ENCODE data around the gene ALPK3. TPM values are rescaled to one million over a fixed set of nuclear protein-coding genes. Genes with fewer than 3 reads are reported as not detected.

Gene ALPK3
- total and polyA plus RNA-seq, 9 of the 15 experiments (the other 6 are each of a cell fraction or from before 2014, with no cell fraction given), result 0.04 to 1.0 (median 0.07) TPM; not detected in 2

DNA sequence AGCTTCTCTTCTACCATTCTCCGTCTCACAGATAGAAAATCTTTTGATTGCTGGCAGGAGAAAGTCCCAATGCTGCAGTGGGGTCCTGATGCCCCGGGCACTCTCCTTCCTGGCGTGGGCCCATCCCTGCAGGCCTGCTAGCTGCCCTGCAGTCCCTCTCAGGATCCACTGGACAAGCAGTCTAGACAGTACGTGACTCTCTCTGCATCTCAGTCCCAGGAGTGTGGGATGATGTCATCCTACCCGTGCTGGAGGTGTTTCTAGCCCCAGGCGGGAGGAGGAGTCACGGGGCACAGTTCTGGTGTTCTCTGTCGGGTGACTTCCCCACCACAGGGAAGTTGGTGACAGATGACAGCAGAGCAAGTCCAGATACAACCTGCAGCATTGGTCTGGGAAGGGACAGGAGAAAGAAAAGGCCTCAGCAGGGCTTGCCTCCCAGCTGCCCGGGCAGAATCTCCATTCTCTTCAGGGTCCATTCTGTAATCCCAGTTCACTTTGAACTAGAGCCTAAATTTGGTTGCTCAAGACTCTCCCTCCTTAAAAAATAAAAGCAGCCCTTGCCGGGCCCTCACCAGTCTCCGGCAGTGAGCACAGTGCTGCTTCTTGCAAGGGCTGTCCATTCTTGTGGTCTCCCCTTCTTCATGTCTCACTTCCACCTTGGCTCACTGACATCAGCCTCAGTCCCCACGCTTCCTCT lies 97.9 kb downstream of the ALPK3 start (continued):
- TF ChIP-seq, protein P1, sequence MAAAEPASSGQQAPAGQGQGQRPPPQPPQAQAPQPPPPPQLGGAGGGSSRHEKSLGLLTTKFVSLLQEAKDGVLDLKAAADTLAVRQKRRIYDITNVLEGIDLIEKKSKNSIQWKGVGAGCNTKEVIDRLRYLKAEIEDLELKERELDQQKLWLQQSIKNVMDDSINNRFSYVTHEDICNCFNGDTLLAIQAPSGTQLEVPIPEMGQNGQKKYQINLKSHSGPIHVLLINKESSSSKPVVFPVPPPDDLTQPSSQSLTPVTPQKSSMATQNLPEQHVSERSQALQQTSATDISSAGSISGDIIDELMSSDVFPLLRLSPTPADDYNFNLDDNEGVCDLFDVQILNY (CRISPR knock-in tag; IDR thresholded peaks at IDR 0.05), result no peak
- TF ChIP-seq POLR2G (IDR thresholded peaks at IDR 0.05; ENCODE audit: low read depth, low read length) (no peak), E2F1 (CRISPR knock-in tag; IDR thresholded peaks at IDR 0.05) (no peak), TCF7L2 (IDR thresholded peaks at IDR 0.05; ENCODE audit: low read depth, low read length) (no peak), POLR2A (conservative IDR thresholded peaks at IDR 0.05) (no peak), ZNF584 (CRISPR knock-in tag; IDR thresholded peaks at IDR 0.05; ENCODE audit: low read depth) (no peak), GABPB2 (CRISPR knock-in tag; conservative IDR thresholded peaks at IDR 0.05) (no peak), MCM5 (IDR thresholded peaks at IDR 0.05; ENCODE audit: low read depth) (no peak), ZNF518B (CRISPR knock-in tag; IDR thresholded peaks at IDR 0.05) (no peak), HMGXB4 (CRISPR knock-in tag; IDR thresholded peaks at IDR 0.05) (no peak)
- TF ChIP-seq, protein P2, sequence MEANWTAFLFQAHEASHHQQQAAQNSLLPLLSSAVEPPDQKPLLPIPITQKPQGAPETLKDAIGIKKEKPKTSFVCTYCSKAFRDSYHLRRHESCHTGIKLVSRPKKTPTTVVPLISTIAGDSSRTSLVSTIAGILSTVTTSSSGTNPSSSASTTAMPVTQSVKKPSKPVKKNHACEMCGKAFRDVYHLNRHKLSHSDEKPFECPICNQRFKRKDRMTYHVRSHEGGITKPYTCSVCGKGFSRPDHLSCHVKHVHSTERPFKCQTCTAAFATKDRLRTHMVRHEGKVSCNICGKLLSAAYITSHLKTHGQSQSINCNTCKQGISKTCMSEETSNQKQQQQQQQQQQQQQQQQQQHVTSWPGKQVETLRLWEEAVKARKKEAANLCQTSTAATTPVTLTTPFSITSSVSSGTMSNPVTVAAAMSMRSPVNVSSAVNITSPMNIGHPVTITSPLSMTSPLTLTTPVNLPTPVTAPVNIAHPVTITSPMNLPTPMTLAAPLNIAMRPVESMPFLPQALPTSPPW (CRISPR knock-in tag; IDR thresholded peaks at IDR 0.05), result no peak; the same call in 1 of the 2 replicates
- TF ChIP-seq, protein P3, sequence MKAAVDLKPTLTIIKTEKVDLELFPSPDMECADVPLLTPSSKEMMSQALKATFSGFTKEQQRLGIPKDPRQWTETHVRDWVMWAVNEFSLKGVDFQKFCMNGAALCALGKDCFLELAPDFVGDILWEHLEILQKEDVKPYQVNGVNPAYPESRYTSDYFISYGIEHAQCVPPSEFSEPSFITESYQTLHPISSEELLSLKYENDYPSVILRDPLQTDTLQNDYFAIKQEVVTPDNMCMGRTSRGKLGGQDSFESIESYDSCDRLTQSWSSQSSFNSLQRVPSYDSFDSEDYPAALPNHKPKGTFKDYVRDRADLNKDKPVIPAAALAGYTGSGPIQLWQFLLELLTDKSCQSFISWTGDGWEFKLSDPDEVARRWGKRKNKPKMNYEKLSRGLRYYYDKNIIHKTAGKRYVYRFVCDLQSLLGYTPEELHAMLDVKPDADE (conservative IDR thresholded peaks at IDR 0.05; ENCODE audit: control insufficient read depth, low read depth, low read length), result no peak
- TF ChIP-seq, protein P4, sequence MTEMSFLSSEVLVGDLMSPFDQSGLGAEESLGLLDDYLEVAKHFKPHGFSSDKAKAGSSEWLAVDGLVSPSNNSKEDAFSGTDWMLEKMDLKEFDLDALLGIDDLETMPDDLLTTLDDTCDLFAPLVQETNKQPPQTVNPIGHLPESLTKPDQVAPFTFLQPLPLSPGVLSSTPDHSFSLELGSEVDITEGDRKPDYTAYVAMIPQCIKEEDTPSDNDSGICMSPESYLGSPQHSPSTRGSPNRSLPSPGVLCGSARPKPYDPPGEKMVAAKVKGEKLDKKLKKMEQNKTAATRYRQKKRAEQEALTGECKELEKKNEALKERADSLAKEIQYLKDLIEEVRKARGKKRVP (CRISPR knock-in tag; IDR thresholded peaks at IDR 0.05), result no peak
- TF ChIP-seq, protein P5, sequence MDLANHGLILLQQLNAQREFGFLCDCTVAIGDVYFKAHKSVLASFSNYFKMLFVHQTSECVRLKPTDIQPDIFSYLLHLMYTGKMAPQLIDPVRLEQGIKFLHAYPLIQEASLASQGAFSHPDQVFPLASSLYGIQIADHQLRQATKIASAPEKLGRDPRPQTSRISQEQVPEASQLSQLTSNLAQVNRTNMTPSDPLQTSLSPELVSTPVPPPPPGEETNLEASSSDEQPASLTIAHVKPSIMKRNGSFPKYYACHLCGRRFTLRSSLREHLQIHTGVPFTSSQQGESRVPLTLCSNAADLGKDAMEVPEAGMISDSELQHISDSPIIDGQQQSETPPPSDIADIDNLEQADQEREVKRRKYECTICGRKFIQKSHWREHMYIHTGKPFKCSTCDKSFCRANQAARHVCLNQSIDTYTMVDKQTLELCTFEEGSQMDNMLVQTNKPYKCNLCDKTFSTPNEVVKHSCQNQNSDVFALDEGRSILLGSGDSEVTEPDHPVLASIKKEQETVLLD (IDR thresholded peaks at IDR 0.05), result no peak

All from K562 (cell line).